ENCODE data around the gene SMIM11. TPM values are rescaled to one million over a fixed set of nuclear protein-coding genes. Genes with fewer than 3 reads are reported as not detected.
A peak's percentile ranks its signal among the peaks of the same experiment; 100 is the strongest.
"Not testable (repeated sequence)": the region's sequence is repeated elsewhere in the genome, so short reads cannot be mapped to it uniquely, and the experiment has no call there.

The SMIM11 gene
- polyA plus RNA-seq, 3 donors from 2014 or later, result 3.9 to 11.1 (median 7.0) TPM

- H3K4me1 Mint-ChIP-seq, result peaks cover 6 to 10% of the 10 kb centered on the region in 2 donors
- DNase-seq, result no peak
- H3K27ac Mint-ChIP-seq, result no peak overlapping the region
- H3K4me3 Mint-ChIP-seq, result no peak overlapping the region
- H3K9me3 Mint-ChIP-seq, result peaks cover 0 to 2% (median 0%) of the 10 kb centered on the region in 6 donors
- no peaks in the 10 kb centered on the region for H3K36me3 Mint-ChIP-seq
- H3K27me3 Mint-ChIP-seq (ENCODE audit: low read depth in 3 of 3), result peaks cover 2 to 20% (median 3%) of the 10 kb centered on the region in 3 donors
Observed at GRCh38 chr21:34362136-34362444, 13.2 kb upstream of the SMIM11 start.

- DNase-seq, result no peak
- H3K36me3 Mint-ChIP-seq, result no peaks in the 10 kb centered on the region
- H3K27me3 Mint-ChIP-seq (ENCODE audit: low read depth in 3 of 3), result peaks cover 2 to 24% (median 3%) of the 10 kb centered on the region in 3 donors
- H3K9me3 Mint-ChIP-seq, result peaks cover 0 to 2% (median 0%) of the 10 kb centered on the region in 6 donors
- peaks cover 6 to 10% of the 10 kb centered on the region in 2 donors for H3K4me1 Mint-ChIP-seq
- H3K4me3 Mint-ChIP-seq, result no peak overlapping the region
- no peak overlapping the region for H3K27ac Mint-ChIP-seq
Observed at GRCh38 chr21:34362670-34363069, 12.6 kb upstream of the SMIM11 start.

- Mint-ChIP-seq H3K27ac (no peak within 1 kb of the TSS), H3K9me3 (peaks cover 0 to 2% (median 0%) of the 10 kb centered on the region in 6 donors), H3K4me1 (peaks cover 6 to 10% of the 10 kb centered on the region in 2 donors), H3K27me3 (ENCODE audit: low read depth in 3 of 3) (peaks cover 2 to 18% (median 3%) of the 10 kb centered on the region in 3 donors), H3K36me3 (no peaks in the 10 kb centered on the region), H3K4me3 (no peak within 1 kb of the TSS)
- no peak for DNase-seq
Observed at GRCh38 chr21:34363733-34364132, 11.6 kb upstream of the SMIM11 start, which contains the start of gene KCNE2. TSS of gene KCNE2 (plus strand) at chr21:34364006. CDS start at chr21:34370479, 6,473 bp downstream.

- Mint-ChIP-seq H3K27me3 (ENCODE audit: low read depth in 3 of 3) (peaks cover 2 to 18% (median 3%) of the 10 kb centered on the region in 3 donors), H3K4me1 (peaks cover 6 to 10% of the 10 kb centered on the region in 2 donors), H3K9me3 (no peaks in the 10 kb centered on the region), H3K36me3 (no peaks in the 10 kb centered on the region), H3K27ac (no peak overlapping the region), H3K4me3 (no peak overlapping the region)
- DNase-seq, result no peak
Observed at GRCh38 chr21:34364921-34365320, 10.4 kb upstream of the SMIM11 start.

- DNase-seq, result no peak
- Mint-ChIP-seq H3K4me3 (no peak overlapping the region), H3K27me3 (ENCODE audit: low read depth in 3 of 3) (peaks cover 2 to 16% (median 6%) of the 10 kb centered on the region in 3 donors), H3K4me1 (peaks cover 6 to 10% of the 10 kb centered on the region in 2 donors), H3K36me3 (no peaks in the 10 kb centered on the region), H3K27ac (no peak overlapping the region), H3K9me3 (no peaks in the 10 kb centered on the region)
Observed at GRCh38 chr21:34365809-34366208, 9.5 kb upstream of the SMIM11 start.

GRCh38 chr21:34367320-34367935, 7.9 kb upstream of the SMIM11 start:
- H3K27me3 Mint-ChIP-seq (ENCODE audit: low read depth in 3 of 3), result peaks cover 2 to 7% (median 3%) of the 10 kb centered on the region in 3 donors
- peak in 1 of 3 donors; percentile 23 for DNase-seq
- H3K36me3 Mint-ChIP-seq, result no peaks in the 10 kb centered on the region
- H3K4me3 Mint-ChIP-seq, result no peak overlapping the region
- no peaks in the 10 kb centered on the region for H3K9me3 Mint-ChIP-seq
- peaks cover 0 to under 1% of the 10 kb centered on the region in 2 donors for H3K4me1 Mint-ChIP-seq
- H3K27ac Mint-ChIP-seq, result no peak overlapping the region

GRCh38 chr21:34369741-34370140, 5.6 kb upstream of the SMIM11 start:
- no peaks in the 10 kb centered on the region for H3K9me3 Mint-ChIP-seq
- H3K4me1 Mint-ChIP-seq, result no peaks in the 10 kb centered on the region
- no peak overlapping the region for H3K4me3 Mint-ChIP-seq
- DNase-seq, result no peak
- H3K27me3 Mint-ChIP-seq (ENCODE audit: low read depth in 3 of 3), result peaks cover 2 to 10% (median 3%) of the 10 kb centered on the region in 3 donors
- no peak overlapping the region for H3K27ac Mint-ChIP-seq
- H3K36me3 Mint-ChIP-seq, result no peaks in the 10 kb centered on the region

- H3K9me3 Mint-ChIP-seq, result no peaks in the 10 kb centered on the region
- DNase-seq, result no peak
- H3K27me3 Mint-ChIP-seq (ENCODE audit: low read depth in 3 of 3), result peaks cover 0 to 9% (median 3%) of the 10 kb centered on the region in 3 donors
- no peak overlapping the region for H3K27ac Mint-ChIP-seq
- no peak overlapping the region for H3K4me3 Mint-ChIP-seq
- no peaks in the 10 kb centered on the region for H3K4me1 Mint-ChIP-seq
- no peaks in the 10 kb centered on the region for H3K36me3 Mint-ChIP-seq
Observed at GRCh38 chr21:34372321-34372720, 3.0 kb upstream of the SMIM11 start.

- not testable (repeated sequence) for H3K4me1 Mint-ChIP-seq; H3K36me3 Mint-ChIP-seq; H3K4me3 Mint-ChIP-seq; DNase-seq; H3K27ac Mint-ChIP-seq; H3K9me3 Mint-ChIP-seq; H3K27me3 Mint-ChIP-seq (ENCODE audit: low read depth in 3 of 3)
Observed at GRCh38 chr21:34374462-34374861, 845 bp upstream of the SMIM11 start.

- not testable (repeated sequence) for DNase-seq; H3K9me3 Mint-ChIP-seq; H3K4me3 Mint-ChIP-seq; H3K27ac Mint-ChIP-seq; H3K36me3 Mint-ChIP-seq; H3K27me3 Mint-ChIP-seq (ENCODE audit: low read depth in 3 of 3); H3K4me1 Mint-ChIP-seq
Observed at GRCh38 chr21:34375619-34375972, 289 bp downstream of the SMIM11 start.

- H3K4me3 Mint-ChIP-seq; DNase-seq; H3K27me3 Mint-ChIP-seq (ENCODE audit: low read depth in 3 of 3); H3K9me3 Mint-ChIP-seq; H3K27ac Mint-ChIP-seq; H3K4me1 Mint-ChIP-seq; H3K36me3 Mint-ChIP-seq: not testable (repeated sequence)
Observed at GRCh38 chr21:34383138-34383537, 7.8 kb downstream of the SMIM11 start.

- H3K4me3 Mint-ChIP-seq; H3K9me3 Mint-ChIP-seq; H3K27me3 Mint-ChIP-seq (ENCODE audit: low read depth in 3 of 3); H3K36me3 Mint-ChIP-seq; H3K4me1 Mint-ChIP-seq; H3K27ac Mint-ChIP-seq; DNase-seq: not testable (repeated sequence)
Observed at GRCh38 chr21:34383724-34384415, 8.6 kb downstream of the SMIM11 start.

GRCh38 chr21:34400522-34400921, 25.2 kb downstream of the SMIM11 start:
- DNase-seq; H3K27me3 Mint-ChIP-seq (ENCODE audit: low read depth in 3 of 3); H3K4me3 Mint-ChIP-seq; H3K4me1 Mint-ChIP-seq; H3K36me3 Mint-ChIP-seq; H3K27ac Mint-ChIP-seq; H3K9me3 Mint-ChIP-seq: not testable (repeated sequence)

GRCh38 chr21:34404742-34405141, 29.4 kb downstream of the SMIM11 start:
- not testable (repeated sequence) for H3K36me3 Mint-ChIP-seq; H3K4me3 Mint-ChIP-seq; H3K27ac Mint-ChIP-seq; DNase-seq; H3K9me3 Mint-ChIP-seq; H3K4me1 Mint-ChIP-seq; H3K27me3 Mint-ChIP-seq (ENCODE audit: low read depth in 3 of 3)

- H3K27me3 Mint-ChIP-seq (ENCODE audit: low read depth in 3 of 3); DNase-seq: not testable (repeated sequence)
Observed at GRCh38 chr21:34405686-34406085, 30.4 kb downstream of the SMIM11 start.

More at GRCh38 chr21:34405686-34406085, 30.4 kb downstream of the SMIM11 start:
- H3K36me3 Mint-ChIP-seq, H3K27ac Mint-ChIP-seq, H3K4me3 Mint-ChIP-seq, H3K9me3 Mint-ChIP-seq, H3K4me1 Mint-ChIP-seq: not testable (repeated sequence)

All from immature natural killer cell (primary cell).